Cardiac fibroblast (primary cell): Measurements from ENCODE around the gene PNRC1.
"Not testable (repeated sequence)": the region's sequence is repeated elsewhere in the genome, so short reads cannot be mapped to it uniquely, and the experiment has no call there.

Source experiments
- DNase-seq, 2 donors: peaks; one replicate each; pipeline versions ENCODE4 v3.0.0 to v3.0.0-alpha.2; 2010; ENCODE audit warnings: low read depth in 2 of 2
- H3K4me3 ChIP-seq, 2 donors: replicated peaks in 1 of 2; 1 replicate in 1 of 2; 2 replicates in 1 of 2; pipeline ENCODE4 v1.5.1; 2011; ENCODE audit warnings: low read depth in 2 of 2, low read length in 2 of 2, mild to moderate bottlenecking in 2 of 2, moderate library complexity in 1 of 2
- TF ChIP-seq, protein P1 (sequence below): IDR thresholded peaks from one replicate; pipeline ENCODE4 v1.5.1; 2011; ENCODE audit warnings: low read depth, mild to moderate bottlenecking, low read length, inconsistent platforms

The PNRC1 gene

DNA sequence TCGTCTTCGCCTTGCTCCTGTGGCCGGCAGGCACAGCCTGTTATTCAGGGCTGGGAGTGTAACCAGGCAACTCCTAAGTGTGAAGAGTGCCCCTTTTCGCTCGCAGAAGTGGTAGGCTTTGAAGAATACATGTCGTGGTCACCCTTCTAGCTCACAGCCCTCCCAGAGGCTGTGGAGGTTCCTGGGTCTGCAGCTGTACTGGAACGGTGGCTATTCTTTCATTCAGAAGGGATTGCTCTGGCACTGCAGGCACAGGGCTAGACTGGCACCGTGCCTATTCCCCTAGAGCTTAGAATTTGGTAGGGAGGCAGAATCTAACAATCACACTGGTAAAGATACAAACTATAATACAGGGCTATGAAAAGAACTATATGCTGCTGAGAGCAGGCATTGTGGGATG lies 38.4 kb downstream of the PNRC1 start:
- H3K4me3 ChIP-seq: no peak overlapping the region
- DNase-seq: no peak
- TF ChIP-seq, protein P1, sequence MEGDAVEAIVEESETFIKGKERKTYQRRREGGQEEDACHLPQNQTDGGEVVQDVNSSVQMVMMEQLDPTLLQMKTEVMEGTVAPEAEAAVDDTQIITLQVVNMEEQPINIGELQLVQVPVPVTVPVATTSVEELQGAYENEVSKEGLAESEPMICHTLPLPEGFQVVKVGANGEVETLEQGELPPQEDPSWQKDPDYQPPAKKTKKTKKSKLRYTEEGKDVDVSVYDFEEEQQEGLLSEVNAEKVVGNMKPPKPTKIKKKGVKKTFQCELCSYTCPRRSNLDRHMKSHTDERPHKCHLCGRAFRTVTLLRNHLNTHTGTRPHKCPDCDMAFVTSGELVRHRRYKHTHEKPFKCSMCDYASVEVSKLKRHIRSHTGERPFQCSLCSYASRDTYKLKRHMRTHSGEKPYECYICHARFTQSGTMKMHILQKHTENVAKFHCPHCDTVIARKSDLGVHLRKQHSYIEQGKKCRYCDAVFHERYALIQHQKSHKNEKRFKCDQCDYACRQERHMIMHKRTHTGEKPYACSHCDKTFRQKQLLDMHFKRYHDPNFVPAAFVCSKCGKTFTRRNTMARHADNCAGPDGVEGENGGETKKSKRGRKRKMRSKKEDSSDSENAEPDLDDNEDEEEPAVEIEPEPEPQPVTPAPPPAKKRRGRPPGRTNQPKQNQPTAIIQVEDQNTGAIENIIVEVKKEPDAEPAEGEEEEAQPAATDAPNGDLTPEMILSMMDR: no peak

DNA sequence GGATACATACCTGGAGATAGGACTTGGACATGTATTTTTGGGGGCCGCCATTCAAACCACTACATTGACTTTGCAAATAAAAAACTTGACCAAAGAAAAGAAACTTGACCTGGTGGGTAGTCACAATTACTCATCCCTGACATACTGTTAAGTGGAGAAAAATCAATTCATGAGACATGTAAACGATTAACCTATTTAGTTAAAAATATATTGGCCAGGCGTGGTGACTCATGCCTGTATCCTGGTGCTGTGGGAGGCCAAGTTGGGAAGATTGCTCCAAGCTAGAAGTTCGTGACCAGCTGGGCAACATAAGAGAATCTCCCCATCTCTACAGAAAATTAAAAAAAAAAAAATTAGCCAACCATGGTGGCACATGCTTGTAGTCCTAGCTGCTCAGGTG lies 39.8 kb downstream of the PNRC1 start:
- DNase-seq: no peak

GRCh38 chr6:89121934-89122333 lies 41.4 kb downstream of the PNRC1 start:
- DNase-seq: no peak
- H3K4me3 ChIP-seq: no peak overlapping the region
- TF ChIP-seq, protein P1: no peak

More for the DNA sequence above, 39.8 kb downstream of the PNRC1 start:
- H3K4me3 ChIP-seq: no peak overlapping the region
- TF ChIP-seq, protein P1: no peak

GRCh38 chr6:89122625-89123024 lies 42.1 kb downstream of the PNRC1 start:
- DNase-seq: peak; percentile 58 to 59
- TF ChIP-seq, protein P1: peak; percentile 38
- H3K4me3 ChIP-seq: no peak overlapping the region

GRCh38 chr6:89128256-89128671 lies 47.7 kb downstream of the PNRC1 start:
- not testable (repeated sequence) for DNase-seq, H3K4me3 ChIP-seq

- TF ChIP-seq, protein P1: no peak
- no peak overlapping the region for H3K4me3 ChIP-seq
- DNase-seq: no peak
These were observed 51.0 kb downstream of the PNRC1 start for GRCh38 chr6:89131599-89131998.

DNA sequence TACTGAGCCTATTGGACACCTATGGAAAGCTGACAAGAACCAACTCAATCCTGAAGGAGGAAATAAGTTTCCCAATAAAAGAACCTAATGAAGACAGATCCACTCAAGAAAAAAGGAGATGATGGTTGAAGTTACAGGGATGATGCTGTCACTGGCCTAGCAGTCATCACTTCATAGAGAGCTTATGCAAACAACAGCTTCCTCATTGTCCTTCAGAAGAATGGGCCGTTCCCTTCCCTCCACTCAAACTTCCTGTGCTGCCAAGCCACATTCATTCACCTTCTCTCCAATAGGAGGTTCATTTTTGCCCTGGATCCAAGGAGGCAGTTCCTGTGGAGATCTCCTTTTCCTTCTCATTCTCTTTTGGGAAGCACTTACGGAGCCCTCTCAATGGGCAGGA lies 51.5 kb downstream of the PNRC1 start:
- TF ChIP-seq, protein P1: no peak
- no peak for DNase-seq
- no peak overlapping the region for H3K4me3 ChIP-seq
